NCI-H526 treated with DMSO at 0.1 percent for 48 hours (cell line): ENCODE results near the gene GFOD2.
"Not testable (repeated sequence)": the region's sequence is repeated elsewhere in the genome, so short reads cannot be mapped to it uniquely, and the experiment has no call there.

Experiments used
- DNase-seq: peaks from one replicate; lab custom pipeline; 2025; lab: John Stamatoyannopoulos, UW

The GFOD2 gene

GRCh38 chr16:67702130-67702529, 17.0 kb downstream of the GFOD2 start:
- no peak for DNase-seq

GRCh38 chr16:67701420-67701819, 17.7 kb downstream of the GFOD2 start:
- no peak for DNase-seq

GRCh38 chr16:67699265-67699664, 19.9 kb downstream of the GFOD2 start:
- no peak for DNase-seq

GRCh38 chr16:67697422-67698185, 21.5 kb downstream of the GFOD2 start:
- no peak for DNase-seq

- no peak for DNase-seq
Observed at GRCh38 chr16:67694611-67695010, 24.5 kb downstream of the GFOD2 start.

GRCh38 chr16:67693517-67694285, 25.4 kb downstream of the GFOD2 start:
- not testable (repeated sequence) for DNase-seq

GRCh38 chr16:67685388-67686112, 33.6 kb downstream of the GFOD2 start:
- DNase-seq: no peak

- no peak for DNase-seq
Observed at GRCh38 chr16:67683767-67684166, 35.3 kb downstream of the GFOD2 start.

- no peak for DNase-seq
Observed at GRCh38 chr16:67679935-67680897, 38.9 kb downstream of the GFOD2 start.

GRCh38 chr16:67678354-67679023, 40.6 kb downstream of the GFOD2 start:
- peak; percentile 84 for DNase-seq

- no peak for DNase-seq
Observed at GRCh38 chr16:67677712-67678111, 41.4 kb downstream of the GFOD2 start.

- no peak for DNase-seq
Observed at GRCh38 chr16:67676939-67677338, 42.2 kb downstream of the GFOD2 start.

GRCh38 chr16:67676516-67676915, 42.6 kb downstream of the GFOD2 start:
- no peak for DNase-seq

GRCh38 chr16:67675999-67676398, 43.1 kb downstream of the GFOD2 start:
- DNase-seq: no peak

GRCh38 chr16:67675579-67675935, 43.6 kb downstream of the GFOD2 start:
- no peak for DNase-seq

GRCh38 chr16:67674851-67675578, 44.1 kb downstream of the GFOD2 start:
- no peak for DNase-seq

- DNase-seq: no peak
Observed at GRCh38 chr16:67673712-67674580, 45.2 kb downstream of the GFOD2 start.

GRCh38 chr16:67672739-67673662, 46.1 kb downstream of the GFOD2 start:
- DNase-seq: no peak
